ENCODE results near the gene KIF12.
"Not testable (repeated sequence)": the region's sequence is repeated elsewhere in the genome, so short reads cannot be mapped to it uniquely, and the experiment has no call there.

The KIF12 gene

GRCh38 chr9:114098936-114099668 lies at the start of gene KIF12:
Gene KIF12 (minus strand): TSS chr9:114099292. CDS start chr9:114099276, 16 bp downstream.
- no peak for DNase-seq

DNA sequence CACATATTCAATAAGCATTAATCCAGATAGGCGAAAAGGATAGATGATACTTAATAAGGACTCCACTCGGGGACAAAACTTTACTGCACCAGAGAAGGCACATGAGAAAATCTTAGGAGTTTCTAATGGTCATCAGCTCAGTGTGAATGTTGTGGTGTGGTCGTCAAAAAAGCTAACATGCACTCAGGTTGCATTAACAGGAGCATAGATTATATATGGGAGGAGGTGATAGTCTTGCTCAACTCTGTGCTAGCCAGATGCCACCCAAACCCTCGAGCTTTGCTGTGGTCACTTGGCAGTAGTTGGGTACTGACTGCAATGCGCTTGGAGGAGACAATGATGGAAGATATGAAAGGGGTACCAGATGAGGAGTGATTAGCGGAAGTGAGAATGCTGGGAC lies 47.6 kb upstream of the KIF12 start:
- no peak for DNase-seq

- DNase-seq: no peak
Measured at GRCh38 chr9:114143234-114143633, 44.1 kb upstream of the KIF12 start.

- no peak for DNase-seq
Measured at GRCh38 chr9:114141553-114142402, 42.7 kb upstream of the KIF12 start.

DNA sequence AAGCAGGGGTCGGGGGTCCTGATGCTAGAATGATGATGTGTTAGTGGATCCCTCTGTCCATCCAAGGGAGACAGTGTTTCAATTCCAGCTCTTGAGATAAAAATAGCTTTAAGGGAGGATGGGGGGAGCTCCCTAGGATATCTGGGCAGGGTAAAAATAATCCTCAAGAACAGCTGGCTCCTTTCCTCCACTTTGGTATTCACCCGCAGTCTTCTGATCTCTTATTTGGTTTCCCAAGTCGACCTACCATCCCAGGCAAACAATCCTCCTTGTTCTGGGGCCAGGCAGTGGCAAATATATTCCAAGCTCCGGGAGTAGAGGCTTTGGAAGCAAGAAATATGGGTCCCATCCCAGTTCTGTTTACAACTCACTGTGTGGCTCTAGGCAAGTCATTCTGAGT lies 41.8 kb upstream of the KIF12 start:
- DNase-seq: no peak

- DNase-seq: no peak
Measured at GRCh38 chr9:114140401-114140800, 41.3 kb upstream of the KIF12 start.

GRCh38 chr9:114139071-114139470 lies 40.0 kb upstream of the KIF12 start:
- DNase-seq: no peak

DNA sequence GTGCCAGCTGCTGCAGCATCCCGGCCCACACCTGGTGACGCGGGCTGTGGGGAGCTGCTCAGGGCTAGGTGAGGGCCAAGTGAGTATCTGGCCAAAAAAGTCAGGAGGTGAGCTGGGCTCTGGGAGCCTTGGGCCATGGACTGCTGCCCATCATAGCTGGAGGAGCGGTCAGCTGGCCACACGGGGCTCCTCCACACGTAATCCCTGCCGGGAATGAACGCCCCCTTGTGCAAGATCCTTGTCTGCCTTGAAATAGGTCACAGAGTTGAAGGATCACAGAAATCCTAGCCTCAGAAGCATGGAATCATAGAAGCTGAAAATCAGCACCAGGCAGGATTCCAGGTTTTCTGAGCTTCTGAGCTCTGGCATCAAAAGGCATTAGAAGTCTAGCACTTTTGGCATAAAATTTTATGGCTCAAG lies 39.5 kb upstream of the KIF12 start:
- no peak for DNase-seq

DNA sequence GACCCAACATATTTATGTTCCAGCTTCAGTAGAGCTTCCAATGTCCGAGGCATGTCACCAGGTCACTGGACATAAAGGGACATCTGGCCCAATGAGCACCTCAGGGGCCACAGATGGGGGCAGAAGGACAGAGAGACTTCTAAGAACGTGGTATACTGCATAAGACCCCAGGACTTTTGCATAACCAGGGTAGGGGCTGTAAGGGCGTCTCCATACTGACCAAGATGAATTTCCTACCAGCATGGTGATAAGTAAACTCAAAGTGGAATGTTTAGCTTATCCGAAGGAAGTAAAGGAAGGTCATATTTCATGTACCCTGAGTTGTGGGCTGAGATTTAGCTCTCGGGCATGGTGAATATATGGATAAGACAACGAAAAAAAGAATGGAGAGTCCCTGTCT lies 38.7 kb upstream of the KIF12 start:
- no peak for DNase-seq

DNA sequence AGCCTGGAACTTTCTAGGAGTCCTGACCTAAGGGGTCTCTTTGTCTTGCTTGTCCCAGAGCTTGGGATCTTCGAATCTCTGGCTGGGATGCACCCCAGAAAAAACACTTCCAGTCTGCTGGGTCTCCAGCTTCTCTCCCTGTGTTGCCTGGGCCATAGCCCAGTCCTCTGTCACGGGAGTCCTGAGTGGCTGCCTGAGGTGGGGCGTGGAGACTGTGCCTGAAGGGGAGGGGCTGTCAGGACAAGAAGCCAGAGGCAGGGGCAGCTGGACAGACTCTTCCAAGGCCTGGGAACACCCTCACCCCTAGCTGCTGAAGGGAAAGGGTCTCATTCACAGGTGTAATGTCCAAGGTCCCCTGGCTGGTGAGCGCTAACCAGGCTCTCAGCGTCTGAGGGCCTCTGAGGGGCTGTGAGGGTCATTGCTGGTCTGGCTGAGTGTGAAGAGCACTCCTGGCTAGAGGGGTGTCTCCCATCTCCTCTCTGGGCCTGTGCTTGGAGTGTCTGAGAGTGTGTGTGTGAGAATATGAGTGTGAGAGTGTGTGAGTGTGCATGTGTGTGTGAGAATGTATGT lies 35.8 kb upstream of the KIF12 start:
- no peak for DNase-seq

DNA sequence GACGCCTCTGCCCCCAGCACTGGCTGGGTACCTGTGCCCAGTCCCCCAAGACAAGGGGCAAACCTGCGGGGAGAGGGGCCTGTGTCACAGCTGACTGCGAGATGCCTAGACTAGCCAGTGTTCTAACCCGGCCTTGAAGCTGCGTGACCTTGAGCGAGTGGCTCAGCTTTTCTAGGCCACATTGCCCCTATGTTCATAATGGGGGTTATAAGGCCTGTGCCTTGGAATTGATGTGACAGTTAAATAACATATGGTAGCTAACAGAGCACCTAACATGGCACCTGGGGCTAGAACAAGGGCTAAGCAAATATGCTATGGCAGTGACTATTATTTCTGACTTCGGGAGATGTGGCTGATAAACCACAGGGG lies 33.4 kb upstream of the KIF12 start:
- DNase-seq: no peak

- DNase-seq: no peak
Measured at GRCh38 chr9:114131808-114132549, 32.9 kb upstream of the KIF12 start.

- DNase-seq: no peak
Measured at GRCh38 chr9:114130624-114131277, 31.7 kb upstream of the KIF12 start.

DNA sequence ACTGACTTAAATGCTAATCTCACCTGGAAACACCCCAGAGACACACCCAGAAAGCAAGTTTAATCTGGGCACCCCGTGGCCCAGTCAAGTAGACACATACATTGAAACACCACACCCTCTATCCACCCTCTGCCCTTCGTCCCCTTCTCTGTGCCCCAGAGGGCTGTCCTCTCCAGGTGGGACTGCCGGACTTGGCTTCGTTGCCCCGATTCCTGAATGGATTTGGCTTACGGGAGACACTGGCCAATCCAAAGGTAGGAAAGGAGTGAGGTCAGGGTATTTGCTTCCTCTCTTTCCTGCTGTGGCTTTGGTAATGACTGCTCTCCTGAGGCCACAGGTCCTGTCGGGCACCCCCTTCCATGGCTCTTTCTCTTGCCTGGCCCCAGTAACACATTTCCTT lies 31.0 kb upstream of the KIF12 start:
- no peak for DNase-seq

DNA sequence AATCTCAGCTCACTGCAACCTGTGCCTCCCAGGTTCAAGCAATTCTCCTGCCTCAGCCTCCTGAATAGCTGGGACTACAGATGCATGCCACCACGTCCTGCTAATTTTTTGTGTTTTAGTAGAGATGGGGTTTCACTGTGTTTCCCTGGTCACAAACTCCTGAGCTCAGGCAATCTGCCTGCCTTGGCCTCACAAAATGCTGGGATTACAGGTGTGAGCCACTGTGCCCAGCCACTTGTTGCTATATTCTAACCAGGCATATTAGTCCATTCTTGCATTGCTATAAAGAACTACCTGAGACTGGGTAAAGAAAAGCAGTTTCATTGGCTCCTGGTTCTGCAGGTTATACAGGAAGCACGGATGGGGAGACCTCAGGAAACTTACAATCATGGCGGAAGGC lies 29.7 kb upstream of the KIF12 start:
- not testable (repeated sequence) for DNase-seq

GRCh38 chr9:114126247-114127060 lies 27.4 kb upstream of the KIF12 start:
- no peak for DNase-seq

- no peak for DNase-seq
Measured at GRCh38 chr9:114125476-114126013, 26.5 kb upstream of the KIF12 start.

DNA sequence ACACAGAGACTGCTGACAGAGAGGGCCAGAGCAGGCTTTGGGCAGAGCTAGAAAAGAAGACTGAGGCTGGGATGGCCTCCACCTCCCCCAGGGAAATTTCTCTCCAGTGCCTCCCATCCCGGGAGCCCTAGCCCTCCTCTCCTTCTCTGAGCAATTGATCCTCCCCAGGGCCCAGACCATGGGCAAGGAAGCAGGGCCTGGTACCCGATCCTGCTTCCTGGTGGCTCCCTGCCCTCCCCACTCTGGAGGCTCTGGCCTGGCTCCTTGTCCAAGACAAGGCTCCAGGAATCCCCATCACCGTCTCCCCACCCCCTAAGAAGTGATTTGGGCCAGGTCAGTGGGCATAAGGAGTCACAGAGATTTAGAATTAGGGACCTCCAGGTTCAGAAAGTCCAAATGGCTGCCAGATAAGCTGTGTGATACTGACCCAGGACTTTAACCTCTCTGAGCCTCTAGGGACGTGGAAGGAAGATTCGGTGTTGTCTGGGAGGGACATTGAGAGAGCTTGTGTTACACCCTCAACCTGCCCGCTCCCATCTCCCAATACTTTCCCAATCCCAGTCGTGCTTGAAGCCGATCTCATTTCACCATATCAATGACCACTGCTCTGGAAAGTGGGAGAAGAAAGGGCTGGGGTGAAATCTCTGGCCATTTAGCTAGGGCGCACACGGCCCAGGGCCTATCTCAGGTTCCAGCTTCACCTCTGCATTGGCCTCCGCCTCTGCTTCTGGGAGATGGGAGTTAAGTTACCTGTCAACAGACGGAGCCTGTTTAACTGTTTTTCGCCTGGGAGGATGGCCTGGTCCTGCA lies 25.8 kb upstream of the KIF12 start:
- DNase-seq: no peak

- no peak for DNase-seq
Measured at GRCh38 chr9:114124138-114124537, 25.0 kb upstream of the KIF12 start.

Data from KG1 (cell line).